Activated CD8-positive, alpha-beta memory T cell treated with anti-CD3 and anti-CD28 coated beads for 36 hours (primary cell): ENCODE results near the gene RAB8B. TPM values are rescaled to one million over a fixed set of nuclear protein-coding genes. Genes with fewer than 3 reads are reported as not detected.

Experiments used
- CTCF ChIA-PET: fragments of 350-600 bp; sonication (Branson Sonifier 250); formaldehyde crosslinking; loops from one replicate; lab custom pipeline; 2021; ENCODE audit warnings: antibody characterized with exemption; lab: Charles Lee
- POLR2A ChIA-PET: fragments of 350-600 bp; sonication (Branson Sonifier 250); formaldehyde crosslinking; loops from one replicate; lab custom pipeline; 2021; ENCODE audit warnings: antibody characterized with exemption; lab: Charles Lee
- total RNA-seq, 2 experiments: library from RNA; stranded (reverse); gene quantifications; one replicate each; pipeline ENCODE4 v1.2.3, GENCODE V29; 2021

The RAB8B gene
- total RNA-seq, 2 experiments from 2014 or later = 156 to 165 TPM

DNA sequence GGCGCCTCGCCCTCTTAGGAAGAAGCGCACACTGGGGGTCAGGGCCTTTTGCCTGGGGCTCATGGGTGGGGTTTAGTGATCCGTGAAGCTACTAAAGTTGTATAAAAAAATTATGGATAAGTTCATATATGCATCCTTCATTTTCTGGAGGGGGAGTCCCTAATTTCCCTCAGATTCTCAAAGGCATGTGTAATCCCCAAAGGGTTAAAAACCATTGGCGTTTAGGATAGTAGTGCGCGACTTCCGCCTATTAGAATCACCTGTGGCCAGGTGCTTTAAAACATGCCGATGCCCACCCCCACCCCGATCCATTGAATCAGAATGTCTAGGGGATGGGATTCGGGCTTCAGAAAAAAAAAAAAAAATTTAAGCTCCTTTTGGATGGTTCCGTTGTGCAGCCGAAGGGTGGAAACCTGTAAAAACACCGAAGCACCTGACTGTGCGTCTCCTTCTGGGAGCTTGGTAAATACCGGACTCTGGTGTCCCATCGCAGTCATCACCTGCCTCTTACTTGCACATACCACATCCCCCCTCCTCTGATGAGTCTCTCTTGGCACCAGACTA, 88.6 kb downstream of the RAB8B start:
- ChIA-PET CTCF (interaction anchor here (0.9 to 2.8 kb wide), 2 partner anchors 10 to 125 kb away, joined by 4 to 10 read pairs; no protein-coding TSS in a partner anchor), POLR2A (interaction anchor here (0.7 kb wide), 1 partner anchor 86 kb away, joined by 3 read pairs; no protein-coding TSS in a partner anchor)

DNA sequence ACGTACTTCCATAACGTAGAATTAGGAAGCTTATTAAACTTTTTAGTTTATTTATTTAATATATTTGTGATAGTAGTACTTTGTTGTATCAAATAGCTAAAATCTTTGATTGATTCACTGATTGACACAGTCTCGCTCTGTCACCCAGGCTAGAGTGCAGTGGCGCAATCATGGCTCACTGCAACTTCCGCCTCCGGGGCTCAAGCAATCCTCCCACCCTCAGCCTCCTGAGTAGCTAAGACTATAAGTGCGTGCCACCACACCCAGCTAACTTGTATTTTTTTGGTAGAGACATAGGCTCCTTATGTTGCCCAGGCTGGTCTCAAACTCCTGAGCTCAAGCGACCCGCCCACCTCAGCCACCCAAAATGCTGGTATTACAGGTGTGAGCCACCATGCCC, 93.7 kb downstream of the RAB8B start:
- POLR2A ChIA-PET = no interaction called here
- CTCF ChIA-PET = interaction anchor here (1.0 kb wide), 1 partner anchor 235 kb away, joined by 3 read pairs; no protein-coding TSS in a partner anchor

DNA sequence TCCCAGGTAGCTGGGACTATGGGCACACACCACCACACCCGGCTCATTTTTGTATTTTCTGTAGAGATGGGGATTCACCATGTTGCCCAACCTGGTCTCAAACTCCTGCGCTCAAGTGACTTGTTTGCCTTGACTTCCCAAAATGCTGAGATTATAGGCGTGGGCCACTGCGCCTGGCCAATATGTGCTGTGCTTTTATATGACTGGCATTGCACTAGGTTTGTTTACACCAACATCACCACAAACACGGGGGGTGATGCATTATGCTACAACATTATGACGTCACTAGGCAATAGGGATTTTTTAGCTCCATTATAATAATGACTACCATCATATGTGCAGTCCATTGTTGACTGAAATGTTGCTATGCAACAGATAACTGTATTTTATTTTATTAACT, 94.9 kb downstream of the RAB8B start:
- CTCF ChIA-PET = no interaction called here
- POLR2A ChIA-PET = no interaction called here

DNA sequence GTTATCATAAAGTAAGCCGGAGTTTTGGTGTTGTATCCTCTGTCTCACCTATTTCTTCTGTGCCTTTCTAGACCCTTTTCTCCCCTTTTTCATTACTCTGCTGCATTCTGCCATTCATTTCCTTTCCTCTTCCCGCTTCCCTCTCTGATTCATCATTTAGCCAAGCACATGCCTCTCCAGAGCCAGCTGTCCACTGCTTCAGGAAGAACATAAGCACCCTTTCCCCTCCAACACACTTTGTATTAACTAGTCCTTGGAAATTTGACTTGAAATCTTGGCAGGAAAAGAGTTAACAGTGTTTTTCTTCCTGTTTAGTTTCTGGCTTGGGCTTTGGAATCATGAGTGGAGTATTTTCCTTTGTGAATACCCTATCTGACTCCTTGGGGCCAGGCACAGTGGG, 97.7 kb downstream of the RAB8B start:
- ChIA-PET POLR2A (interaction anchor here (0.8 kb wide), 1 partner anchor 10 kb away, joined by 3 read pairs; the partner anchor contains the start of gene APH1B), CTCF (interaction anchor here (1.5 to 2.1 kb wide), 2 partner anchors 10 to 240 kb away, joined by 3 to 10 read pairs; partner anchors contain the start of gene APH1B)

DNA sequence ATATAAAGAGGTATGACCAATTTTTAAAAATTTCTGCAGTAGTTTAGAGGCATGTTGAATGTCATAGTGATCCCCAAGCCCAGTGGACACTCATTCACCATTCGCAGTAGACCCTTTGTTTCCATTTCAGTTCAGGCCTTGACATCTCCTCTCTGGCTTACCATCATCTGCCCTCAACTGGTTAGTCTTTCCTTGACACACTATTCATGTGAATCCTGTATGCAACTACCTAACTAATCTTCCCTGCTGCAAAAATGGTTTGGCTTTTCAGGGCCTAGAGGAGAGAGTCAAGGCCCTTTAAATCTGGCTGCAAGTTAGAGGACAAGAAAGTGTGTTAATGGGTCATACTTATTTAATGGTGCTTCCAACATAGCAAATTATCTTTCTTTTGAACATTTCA, 98.9 kb downstream of the RAB8B start:
- ChIA-PET CTCF (interaction anchor here (1.5 to 2.1 kb wide), 2 partner anchors 11 to 241 kb away, joined by 3 to 10 read pairs; partner anchors contain the start of gene APH1B), POLR2A (no interaction called here)

DNA sequence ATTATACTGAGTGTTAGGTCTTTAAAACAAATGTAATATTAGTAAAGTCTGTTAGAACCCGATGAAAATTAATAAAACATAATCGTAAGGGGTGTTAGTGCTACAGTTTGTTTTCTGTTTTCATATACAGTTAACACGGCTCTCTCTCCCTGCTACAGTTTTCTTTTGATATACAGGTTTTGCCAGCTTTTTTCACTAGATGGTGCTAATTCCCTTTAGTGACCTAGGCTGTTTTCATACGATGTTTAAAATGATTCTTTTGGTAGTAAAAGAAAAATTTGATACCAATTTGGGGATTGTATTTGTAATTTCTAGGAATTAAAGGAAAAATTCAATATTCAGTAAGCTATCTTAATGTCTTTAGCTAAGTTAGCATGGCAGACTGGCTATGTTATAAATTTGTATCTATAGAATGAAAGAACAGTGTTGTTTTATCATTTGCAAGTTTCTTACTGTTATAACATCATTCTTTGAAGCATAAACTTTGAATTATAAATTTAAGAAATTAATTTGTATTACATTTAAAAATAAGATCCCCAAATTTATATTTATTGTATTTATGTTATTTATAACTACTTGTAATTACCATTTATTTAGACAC, 99.5 kb downstream of the RAB8B start:
- POLR2A ChIA-PET = no interaction called here
- CTCF ChIA-PET = interaction anchor here (1.4 to 2.1 kb wide), 2 partner anchors 9 to 11 kb away, joined by 3 to 10 read pairs; partner anchors contain the start of gene APH1B

DNA sequence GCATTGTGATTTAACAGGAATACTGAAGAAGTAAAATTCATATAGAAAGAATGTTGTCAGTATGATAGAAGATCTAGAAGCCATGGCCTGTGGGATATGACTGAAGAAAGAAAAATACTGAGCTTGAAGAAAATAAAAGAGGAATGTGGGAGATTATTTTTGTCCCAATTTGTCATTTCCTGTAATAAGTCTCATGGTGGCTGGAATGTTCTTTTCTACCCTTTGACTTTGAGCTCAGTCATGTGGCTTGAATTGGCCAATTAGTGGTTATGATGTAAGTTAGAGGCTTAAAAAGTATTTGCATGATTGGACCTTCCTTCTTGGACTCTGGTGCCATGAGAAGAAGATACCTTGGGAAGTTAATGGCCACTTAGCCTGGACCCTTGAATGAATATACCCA, 102.1 kb downstream of the RAB8B start:
- CTCF ChIA-PET = interaction anchor here (0.6 to 1.5 kb wide), 3 partner anchors 111 to 175 kb away, joined by 3 to 8 read pairs (median 3); no protein-coding TSS in a partner anchor

DNA sequence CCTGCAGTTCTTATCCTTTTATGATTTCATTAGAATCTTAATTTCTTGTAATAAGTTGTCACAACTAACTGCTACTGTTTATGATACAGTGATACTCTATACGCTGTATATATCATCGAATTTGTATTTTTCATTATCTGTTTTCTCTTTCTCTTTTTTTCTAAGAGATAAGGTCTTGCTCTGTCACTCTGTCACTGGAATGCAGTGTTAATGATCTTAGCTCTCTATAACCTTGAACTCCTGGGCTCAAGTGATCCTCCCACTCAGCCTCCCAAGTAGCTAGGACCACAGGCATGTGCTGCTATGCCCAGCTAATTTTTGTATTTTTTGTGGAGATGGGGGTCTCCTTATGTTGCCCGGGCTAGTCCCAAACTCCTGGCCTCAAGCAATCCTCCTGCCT, 102.8 kb downstream of the RAB8B start:
- POLR2A ChIA-PET = no interaction called here

More for the DNA sequence above, 102.1 kb downstream of the RAB8B start:
- POLR2A ChIA-PET = no interaction called here

DNA sequence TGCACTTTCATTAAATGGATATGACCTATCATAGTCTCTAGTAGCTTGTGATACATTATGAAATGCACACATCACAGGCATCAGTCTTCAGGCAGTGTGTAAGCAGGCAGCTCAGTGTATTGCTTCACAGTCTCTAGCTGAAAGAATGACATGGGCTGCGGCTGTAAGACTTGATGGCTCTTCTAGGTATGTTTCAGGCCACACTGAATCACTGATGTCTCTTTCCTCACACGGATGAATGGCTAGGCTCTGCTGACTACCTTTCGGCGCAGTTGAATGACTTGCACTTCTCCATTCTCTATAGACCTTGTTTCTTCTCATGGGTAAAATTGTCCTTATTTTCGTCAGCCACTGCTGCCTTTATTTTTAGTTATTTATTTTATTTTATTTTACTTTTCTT, 103.4 kb downstream of the RAB8B start:
- ChIA-PET POLR2A (no interaction called here), CTCF (interaction anchor here (0.9 kb wide), 1 partner anchor 174 kb away, joined by 3 read pairs; no protein-coding TSS in a partner anchor)

More for the DNA sequence above, 102.8 kb downstream of the RAB8B start:
- CTCF ChIA-PET = interaction anchor here (0.9 kb wide), 1 partner anchor 175 kb away, joined by 3 read pairs; no protein-coding TSS in a partner anchor

DNA sequence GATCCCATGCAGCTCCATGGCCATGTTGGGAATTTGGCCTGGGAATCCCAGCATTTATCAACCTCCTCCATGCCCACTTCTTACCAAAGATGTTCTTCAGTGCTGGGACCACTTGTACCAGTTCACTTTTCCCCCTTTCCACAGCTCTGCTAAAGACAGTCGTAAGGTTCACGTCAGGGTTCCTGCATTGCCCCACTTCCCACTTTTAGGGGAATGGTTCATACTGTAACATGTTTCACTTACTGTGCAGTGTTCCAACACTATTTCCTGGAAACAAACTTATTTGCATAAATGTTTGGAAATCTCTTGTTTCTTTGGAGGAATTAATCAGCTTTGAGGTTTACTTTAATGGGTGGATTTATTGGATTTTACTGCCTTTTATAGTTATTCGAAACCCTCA, 105.0 kb downstream of the RAB8B start:
- ChIA-PET CTCF (no interaction called here), POLR2A (no interaction called here)

DNA sequence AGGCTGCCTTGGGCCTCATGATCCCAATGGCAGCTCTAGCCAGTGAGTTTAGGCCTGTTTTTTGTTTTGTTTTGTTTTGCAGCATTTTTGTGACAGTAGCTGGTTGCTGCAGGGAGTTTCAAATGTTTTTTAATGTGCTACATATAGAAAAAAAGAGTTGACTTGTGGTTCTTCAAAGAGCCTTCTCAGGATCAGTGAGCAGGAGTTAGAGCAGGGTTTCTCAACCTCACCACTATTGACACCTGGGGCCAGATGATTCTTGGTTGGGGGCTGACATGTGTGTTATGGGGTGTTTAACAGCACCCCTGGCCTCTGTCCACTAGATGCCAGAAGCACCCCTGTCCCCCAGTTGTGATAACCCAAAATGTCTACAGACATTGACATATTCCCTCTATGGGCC, 105.9 kb downstream of the RAB8B start:
- POLR2A ChIA-PET = no interaction called here
- CTCF ChIA-PET = no interaction called here

DNA sequence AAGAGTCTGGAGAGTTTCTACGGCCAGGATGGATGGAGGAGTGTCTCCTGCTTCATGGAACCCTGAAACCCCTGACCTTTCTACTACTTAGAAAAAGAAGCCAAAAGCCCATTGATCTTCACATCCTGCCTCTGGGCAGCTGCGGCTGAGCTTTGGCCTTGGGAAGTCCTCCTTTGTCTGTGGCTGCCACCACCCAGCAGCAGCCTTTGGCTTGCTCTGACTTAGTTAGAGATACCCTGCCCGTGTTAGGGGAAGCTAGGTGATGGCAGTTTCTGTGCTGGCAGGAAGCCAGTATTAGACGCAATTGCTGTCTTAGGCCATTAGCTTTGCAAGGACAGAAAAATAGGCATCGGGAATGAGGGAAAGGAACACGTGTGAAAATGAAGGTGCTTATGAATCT, 106.8 kb downstream of the RAB8B start:
- CTCF ChIA-PET = interaction anchor here (0.7 kb wide), 2 partner anchors 466 to 594 kb away, joined by 3 to 4 read pairs; no protein-coding TSS in a partner anchor
- POLR2A ChIA-PET = no interaction called here

DNA sequence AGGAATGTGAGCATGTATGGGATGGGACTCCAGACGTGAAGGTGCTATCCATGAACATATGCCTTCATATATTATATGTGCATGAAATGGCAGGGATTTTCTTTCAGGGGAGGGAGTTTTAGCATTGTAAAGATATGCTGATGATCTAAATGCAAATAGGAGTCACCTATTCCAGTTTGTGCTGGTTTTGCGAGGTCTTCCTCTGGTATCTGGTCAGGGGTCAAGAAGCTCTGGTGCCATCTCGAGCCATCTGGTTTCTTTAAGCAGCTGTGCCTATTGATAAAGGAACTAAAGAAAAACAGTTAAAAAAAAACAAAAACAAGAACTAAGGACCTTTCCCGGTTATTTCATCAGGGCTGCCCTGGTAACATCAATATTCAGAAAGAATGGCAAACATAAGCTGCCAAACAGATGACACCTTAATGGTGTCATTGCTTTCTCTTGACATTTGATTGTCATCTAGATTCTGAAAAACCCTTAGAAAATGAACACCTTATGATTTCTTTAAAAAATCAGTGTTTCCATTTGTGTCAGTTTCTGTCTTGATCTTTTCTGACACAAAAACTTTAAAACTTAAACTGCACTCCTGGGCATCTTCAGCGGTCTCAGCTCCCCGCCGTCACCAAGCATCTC, 110.7 kb downstream of the RAB8B start:
- ChIA-PET CTCF (interaction anchor here (1.0 kb wide), 1 partner anchor 167 kb away, joined by 3 read pairs; no protein-coding TSS in a partner anchor), POLR2A (no interaction called here)

DNA sequence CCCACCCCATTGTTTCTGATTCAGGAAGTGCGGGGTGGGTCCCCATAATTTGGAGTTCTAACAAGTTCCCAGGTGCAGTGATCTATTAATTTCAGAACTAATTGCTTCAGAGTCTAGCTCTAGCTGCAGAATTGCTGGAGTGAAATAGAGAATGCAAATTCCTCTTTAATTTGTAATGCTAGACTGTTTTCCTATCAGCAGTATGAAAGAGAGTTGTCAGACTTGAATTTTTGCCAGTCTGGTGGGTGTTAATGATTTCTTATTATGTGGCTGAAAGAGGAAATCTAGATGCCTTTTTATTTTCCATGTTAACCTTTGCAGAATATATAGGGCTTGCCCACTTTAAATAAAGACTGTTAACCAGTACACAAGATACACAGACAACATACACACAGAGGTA, 111.7 kb downstream of the RAB8B start:
- ChIA-PET CTCF (no interaction called here), POLR2A (no interaction called here)

DNA sequence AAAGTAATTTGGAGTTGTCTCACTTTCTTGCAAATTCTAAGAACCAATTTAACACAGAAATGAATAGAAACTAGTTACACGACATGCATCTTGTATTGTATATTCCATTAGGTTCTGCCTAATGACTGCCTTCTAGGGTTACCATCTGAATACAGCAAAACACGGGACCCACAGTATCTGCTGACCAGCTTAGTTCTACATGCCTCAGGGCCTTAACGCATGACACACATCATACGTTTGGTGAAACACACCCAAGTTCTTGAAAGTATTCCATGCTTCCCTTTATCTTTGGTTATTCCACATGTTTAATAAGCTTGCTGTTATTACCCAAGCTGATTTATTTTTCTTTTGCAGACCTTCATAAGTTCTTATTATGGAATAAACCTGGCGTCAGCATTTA, 115.9 kb downstream of the RAB8B start:
- POLR2A ChIA-PET = no interaction called here
- CTCF ChIA-PET = no interaction called here

DNA sequence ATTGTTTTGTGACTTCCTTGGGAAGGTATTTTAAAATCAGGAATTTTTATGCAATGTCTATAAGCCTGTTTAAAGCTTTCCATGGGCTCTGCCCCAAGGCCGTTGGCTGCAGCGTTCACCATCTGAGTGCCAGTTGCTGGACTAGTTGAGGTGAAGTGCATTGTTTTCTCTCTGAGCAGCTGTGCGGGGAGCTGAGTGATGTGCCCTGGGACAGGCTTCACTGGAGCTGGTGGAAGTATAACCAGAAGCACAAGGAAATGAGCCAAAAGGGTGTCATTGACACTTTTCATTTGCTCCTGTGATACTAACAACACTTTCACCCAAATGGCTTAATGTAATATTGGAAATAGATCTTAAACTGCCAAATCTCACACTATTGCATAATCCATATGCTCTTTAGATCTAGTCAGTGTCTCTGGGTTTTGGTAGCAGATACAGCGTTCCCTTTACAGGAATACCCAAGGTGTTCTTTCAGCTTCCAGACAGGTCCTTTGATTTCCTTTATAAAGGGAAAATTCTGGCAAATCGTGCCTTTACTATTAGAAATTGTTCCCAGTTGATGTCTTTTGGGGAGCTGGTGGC, 117.2 kb downstream of the RAB8B start:
- ChIA-PET POLR2A (no interaction called here), CTCF (no interaction called here)

DNA sequence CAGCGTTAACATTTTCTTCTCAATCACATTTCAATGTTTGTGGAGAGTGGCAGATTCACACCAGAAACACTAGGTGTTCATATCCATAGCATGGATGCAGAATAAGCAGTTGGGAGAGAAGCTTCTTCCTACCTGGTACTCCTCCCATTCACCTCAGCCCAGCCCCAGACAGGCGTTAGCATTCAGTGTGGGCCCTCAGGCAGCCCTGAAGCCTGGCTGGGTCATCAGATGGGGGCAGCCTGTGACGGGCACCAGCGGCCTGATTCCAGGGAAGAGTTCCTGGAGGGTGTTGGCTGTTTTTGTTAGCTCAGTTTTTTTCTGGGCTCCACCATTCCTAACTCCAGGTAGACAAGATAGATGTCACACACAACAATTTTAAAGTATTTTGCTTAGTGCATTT, 119.1 kb downstream of the RAB8B start:
- CTCF ChIA-PET = no interaction called here

DNA sequence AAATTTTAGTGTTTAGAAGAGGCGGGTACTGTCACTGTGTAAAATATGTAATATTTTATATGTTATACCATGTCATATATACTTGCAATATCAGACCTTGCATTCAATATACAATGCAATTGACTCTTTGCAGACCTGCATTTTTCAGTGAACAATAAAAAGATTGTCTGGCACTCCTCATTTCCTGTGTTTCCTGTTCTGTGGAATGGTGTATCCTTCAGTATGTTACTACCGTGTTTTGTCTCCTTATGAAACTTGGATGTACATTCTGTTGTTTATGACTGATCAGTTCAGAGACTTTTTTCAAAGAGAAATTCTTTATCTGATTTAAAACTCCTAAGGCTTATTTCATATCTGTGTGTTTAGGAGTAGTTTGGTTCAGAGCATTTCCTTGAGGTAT, 119.5 kb downstream of the RAB8B start:
- ChIA-PET POLR2A (no interaction called here), CTCF (no interaction called here)

More for the DNA sequence above, 119.1 kb downstream of the RAB8B start:
- POLR2A ChIA-PET = no interaction called here

DNA sequence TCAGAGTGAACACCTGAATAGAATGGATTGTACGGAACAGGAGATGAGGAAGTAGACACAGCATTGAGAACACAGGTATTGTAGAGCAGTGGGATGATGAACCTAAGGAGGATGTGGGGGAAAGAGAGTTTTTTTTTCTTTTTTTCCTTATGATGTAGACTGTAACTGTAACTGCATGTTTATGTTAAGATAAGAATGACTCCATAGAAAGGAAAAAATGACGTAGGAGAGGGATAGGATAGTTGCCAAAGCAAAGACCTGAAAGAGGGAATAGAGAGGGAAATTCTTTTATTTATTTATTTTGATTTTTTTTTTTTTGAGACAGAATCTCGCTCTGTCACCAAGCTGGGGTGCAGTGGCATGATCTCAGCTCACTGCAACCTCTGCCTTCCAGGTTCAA, 121.2 kb downstream of the RAB8B start:
- ChIA-PET CTCF (no interaction called here), POLR2A (no interaction called here)

DNA sequence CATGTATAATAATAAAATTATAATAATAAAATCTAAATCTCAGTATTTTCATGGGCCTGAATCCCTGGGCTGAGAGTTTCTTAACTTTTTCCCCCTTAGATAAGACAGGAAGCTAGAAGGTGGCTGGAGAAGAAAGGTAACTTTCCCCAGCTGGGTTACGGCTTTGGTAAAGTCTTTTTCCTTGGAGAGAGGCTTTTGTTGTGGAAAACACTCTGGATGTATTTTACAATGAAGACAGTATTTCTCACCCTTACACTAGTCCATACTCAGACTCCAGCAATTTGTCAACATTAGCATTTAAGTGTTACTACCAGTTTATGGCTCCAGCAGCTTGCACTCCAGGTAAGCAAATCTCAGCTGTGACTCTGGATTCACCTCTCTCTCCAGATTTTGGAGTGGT, 122.9 kb downstream of the RAB8B start:
- POLR2A ChIA-PET = no interaction called here
- CTCF ChIA-PET = no interaction called here
